Activated CD4-positive, alpha-beta T cell treated with anti-CD3 and anti-CD28 coated beads for 1 hour (primary cell): ENCODE results near the gene VDR.

Experiments
- DNase-seq: peaks from one replicate; pipeline ENCODE4 v3.0.0-alpha.2; 2020

Gene VDR

GRCh38 chr12:47864646-47865235 is 40.1 kb downstream of the VDR start:
- DNase-seq, result no peak

DNA sequence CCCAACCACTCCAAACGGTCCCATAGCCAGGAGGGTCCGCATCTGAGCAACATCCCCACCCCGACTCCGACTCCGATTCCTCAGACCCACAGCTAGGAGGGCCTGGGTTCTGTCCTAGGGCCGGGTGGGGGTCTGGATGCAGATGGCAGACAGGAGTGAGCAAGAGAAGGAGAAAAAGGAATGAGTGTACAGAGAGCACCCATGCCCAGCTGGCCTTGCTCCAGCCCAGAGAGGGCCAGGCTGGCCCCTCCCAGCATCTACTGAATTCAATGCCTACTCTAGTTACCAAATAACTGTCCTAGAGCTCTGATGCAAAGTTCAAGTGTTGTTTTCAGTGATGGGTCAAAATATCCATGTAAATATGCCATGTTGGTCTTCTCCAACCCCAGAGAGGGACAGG is 40.8 kb downstream of the VDR start:
- DNase-seq, result no peak

- DNase-seq, result no peak
Measured at GRCh38 chr12:47863467-47863866, 41.3 kb downstream of the VDR start.

DNA sequence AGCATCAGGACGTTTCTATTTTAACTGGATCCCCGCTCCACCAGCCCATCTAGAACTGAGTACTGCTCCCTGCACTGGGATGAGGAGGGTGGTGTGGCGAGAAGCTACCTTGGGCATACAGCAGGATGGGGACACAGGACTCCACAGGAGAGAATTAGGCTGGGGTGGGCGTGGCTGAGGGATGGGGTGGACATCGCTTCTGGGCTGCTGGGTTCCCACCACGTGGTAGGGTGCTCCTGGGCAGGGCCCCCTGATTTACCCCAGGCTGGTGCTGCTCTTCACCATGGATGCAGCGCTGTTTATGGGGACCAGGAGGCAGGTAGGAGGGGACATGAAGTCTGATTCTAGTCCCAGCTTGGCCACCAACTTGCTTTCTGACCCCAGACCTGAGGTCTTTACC is 41.9 kb downstream of the VDR start:
- DNase-seq, result no peak

DNA sequence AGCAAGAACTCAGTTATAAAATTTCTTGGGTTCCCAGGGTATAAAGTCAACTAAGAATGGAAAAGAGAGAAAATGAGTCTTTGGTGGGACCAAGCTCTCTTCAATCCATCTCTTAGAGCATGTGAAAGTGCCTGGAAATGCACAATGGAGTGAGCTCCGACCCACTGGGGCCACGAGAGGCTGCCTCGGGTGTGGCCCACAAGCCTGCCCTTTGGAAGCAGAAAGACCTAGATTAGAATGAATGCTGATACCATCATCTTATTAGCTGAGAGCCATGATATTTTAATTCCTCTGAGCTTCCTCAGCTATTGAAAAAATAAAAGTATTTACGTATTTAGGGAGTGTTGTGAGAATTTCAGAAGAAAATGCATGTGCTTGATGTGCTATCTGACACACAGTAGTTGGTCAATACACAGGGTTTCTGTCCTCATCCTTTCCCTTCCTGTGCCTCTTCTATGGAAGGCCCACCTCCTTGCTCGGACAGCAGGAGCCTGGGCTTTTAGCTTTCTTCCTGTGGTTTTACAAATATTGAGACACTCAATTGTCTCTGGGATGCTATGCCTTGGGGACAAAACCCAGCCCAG is 42.5 kb downstream of the VDR start:
- no peak for DNase-seq

DNA sequence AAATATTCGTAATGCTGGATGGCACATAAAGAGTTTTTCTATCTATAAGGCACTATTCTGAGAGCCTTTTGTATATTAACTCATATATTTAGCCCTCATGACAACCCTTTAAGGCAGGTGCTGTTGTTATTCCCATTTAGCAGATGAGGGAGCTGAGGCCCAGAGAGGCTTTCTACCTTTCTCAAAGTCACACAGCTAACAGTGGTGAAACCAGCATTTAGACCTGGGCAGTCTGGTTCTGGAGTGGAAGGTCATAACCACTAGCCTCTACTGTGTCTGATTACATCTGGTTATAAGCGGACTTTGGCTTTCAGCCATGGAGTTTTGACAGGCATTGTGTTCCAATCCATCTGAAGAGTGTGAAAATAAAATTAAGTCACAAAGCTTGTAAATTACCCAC is 43.9 kb downstream of the VDR start:
- no peak for DNase-seq

DNA sequence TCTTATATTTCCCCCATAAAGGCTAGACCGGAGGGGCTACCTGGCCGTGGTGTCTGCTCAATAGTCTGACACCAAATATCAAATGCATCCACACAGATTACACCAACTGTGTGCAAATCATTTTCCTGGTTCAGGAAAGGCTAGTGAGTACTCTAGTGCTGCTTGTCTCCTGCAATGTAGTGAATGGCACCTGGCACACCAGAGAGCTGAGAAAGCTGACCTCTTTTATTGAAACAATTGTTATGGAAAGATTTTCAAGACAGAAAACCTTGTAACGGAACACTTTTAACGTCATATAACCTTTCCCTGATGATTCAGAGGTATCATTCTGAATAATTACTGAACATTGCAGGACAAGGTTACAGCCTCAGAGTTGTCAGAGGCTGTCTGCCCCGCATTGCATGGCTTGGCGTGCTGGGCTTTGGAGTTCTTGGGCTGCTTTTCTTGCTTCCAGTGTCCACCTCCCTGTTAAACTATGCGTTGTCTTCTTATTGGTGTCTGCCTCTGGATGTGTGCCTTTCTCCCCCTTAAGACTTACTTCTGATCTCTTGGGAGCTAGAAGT is 44.4 kb downstream of the VDR start:
- DNase-seq, result no peak

- no peak for DNase-seq
Measured at GRCh38 chr12:47858511-47859266, 46.1 kb downstream of the VDR start.

GRCh38 chr12:47856721-47857575 is 47.8 kb downstream of the VDR start:
- no peak for DNase-seq

DNA sequence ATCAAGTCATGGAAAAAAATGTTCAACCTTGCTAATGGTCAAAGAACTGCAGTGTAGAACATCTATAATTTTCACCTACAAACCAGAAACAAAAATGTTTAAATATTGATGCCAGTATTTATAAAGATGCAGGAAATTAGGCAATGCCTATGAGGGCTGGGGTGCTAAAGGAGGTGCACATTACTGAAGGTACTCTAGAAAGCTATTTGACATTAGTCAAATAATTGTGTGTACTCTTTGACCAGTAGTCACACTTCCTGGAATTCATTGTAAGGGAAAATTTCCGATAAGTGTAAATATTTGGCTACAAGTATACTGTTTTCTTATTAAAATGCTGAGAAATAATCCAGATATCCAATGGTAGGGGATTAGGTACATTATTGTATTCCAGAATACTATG is 48.7 kb downstream of the VDR start:
- DNase-seq, result no peak

DNA sequence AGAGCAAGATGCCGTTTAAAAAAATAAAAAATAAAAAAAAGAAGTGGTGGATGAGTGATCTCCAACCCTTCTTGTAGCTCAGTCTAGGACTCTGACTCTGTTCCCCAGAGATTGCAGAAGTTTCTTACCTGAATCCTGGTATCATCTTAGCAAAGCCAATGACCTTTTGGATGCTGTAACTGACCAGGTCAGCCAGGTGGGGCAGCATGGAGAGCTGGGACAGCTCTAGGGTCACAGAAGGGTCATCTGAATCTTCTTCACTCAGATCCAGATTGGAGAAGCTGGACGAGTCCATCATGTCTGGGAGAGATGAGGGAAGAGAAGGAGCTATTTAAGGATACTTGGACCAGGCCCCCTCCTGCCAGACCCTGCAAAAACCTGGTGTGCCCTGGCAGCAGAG is 49.3 kb downstream of the VDR start:
- DNase-seq, result no peak

- DNase-seq, result no peak
Measured at GRCh38 chr12:47854531-47854930, 50.3 kb downstream of the VDR start.

- DNase-seq, result no peak
Measured at GRCh38 chr12:47852096-47852571, 52.7 kb downstream of the VDR start.

GRCh38 chr12:47851303-47851952 is 53.4 kb downstream of the VDR start:
- DNase-seq, result no peak

GRCh38 chr12:47850153-47851084 is 54.4 kb downstream of the VDR start:
- DNase-seq, result no peak

DNA sequence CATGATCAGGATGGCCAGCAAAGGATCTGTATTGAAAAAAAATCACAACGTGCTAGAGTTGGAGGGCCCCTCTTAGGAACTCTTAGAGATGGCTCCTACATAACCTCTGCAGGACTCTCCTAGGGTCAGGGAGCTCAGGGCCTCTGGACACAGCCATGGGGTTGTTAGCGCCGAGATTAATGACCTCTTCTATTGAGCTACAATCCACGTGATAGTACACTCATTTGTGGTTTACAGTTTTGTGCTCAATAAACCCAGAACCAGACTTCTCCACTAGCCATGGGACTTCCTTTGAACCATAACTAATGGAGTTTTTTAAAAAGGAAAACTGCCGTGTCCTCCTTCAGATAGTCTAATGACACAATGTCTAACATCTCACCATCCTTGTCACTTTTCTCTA is 55.5 kb downstream of the VDR start:
- DNase-seq, result no peak

DNA sequence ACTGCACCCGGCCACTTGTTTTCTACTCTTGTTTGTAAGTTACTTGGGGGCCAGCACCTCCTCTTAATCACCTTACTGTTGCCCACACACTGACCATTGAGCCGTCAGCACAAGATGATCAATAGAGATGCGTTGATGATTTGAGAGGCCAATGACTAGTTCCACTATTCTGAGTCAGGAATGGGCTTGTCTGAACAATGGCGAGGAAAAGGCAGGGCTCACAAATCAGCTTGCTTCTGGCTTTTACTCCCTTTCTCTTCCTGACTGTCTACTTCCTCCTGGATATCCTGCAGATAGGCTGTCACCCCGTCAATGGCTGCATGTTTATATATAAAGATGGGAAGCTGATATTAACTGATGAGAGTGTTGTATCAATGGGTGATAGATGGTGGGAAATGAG is 55.9 kb downstream of the VDR start:
- no peak for DNase-seq

- DNase-seq, result no peak
Measured at GRCh38 chr12:47846294-47846996, 58.3 kb downstream of the VDR start.

GRCh38 chr12:47845081-47845480 is 59.7 kb downstream of the VDR start:
- no peak for DNase-seq

DNA sequence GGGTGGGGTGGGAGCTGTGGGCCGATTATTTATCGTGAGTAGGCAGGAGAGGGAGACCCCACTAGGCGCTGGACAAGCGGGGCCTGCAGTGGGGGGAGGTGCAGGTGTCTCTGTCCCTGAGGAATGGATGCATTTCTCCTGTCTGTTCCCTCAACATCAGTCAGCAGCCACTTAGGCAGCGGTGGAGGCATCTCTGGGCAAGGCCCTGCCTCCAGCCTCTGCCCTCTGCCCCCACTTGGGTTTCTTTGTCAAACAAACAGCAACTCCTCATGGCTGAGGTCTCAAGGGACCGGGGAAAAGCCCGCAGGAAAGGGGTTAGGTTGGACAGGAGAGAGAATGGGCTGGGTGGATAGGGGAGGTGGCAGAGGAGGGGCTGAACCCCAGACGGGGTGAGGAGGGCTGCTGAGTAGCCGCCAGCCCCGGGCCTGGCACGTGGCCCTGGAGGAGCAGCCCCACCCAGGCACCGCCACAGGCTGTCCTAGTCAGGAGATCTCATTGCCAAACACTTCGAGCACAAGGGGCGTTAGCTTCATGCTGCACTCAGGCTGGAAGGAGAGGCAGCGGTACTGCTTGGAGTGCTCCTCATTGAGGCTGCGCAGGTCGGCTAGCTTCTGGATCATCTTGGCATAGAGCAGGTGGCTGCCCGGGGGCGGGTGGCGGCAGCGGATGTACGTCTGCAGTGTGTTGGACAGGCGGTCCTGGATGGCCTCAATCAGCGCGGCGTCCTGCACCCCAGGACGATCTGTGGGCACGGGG is 60.4 kb downstream of the VDR start:
- no peak for DNase-seq
